ENCODE data around the gene FMNL3.

The FMNL3 gene

GRCh38 chr12:49648712-49649003 is 58.5 kb downstream of the FMNL3 start:
- no peak overlapping the region for H3K4me3 ChIP-seq (ENCODE audit: low read length)
- no peak for DNase-seq (ENCODE audit: low read depth)
- TF ChIP-seq, protein P1, sequence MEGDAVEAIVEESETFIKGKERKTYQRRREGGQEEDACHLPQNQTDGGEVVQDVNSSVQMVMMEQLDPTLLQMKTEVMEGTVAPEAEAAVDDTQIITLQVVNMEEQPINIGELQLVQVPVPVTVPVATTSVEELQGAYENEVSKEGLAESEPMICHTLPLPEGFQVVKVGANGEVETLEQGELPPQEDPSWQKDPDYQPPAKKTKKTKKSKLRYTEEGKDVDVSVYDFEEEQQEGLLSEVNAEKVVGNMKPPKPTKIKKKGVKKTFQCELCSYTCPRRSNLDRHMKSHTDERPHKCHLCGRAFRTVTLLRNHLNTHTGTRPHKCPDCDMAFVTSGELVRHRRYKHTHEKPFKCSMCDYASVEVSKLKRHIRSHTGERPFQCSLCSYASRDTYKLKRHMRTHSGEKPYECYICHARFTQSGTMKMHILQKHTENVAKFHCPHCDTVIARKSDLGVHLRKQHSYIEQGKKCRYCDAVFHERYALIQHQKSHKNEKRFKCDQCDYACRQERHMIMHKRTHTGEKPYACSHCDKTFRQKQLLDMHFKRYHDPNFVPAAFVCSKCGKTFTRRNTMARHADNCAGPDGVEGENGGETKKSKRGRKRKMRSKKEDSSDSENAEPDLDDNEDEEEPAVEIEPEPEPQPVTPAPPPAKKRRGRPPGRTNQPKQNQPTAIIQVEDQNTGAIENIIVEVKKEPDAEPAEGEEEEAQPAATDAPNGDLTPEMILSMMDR (conservative IDR thresholded peaks at IDR 0.05; ENCODE audit: low read depth, low read length), result no peak

DNA sequence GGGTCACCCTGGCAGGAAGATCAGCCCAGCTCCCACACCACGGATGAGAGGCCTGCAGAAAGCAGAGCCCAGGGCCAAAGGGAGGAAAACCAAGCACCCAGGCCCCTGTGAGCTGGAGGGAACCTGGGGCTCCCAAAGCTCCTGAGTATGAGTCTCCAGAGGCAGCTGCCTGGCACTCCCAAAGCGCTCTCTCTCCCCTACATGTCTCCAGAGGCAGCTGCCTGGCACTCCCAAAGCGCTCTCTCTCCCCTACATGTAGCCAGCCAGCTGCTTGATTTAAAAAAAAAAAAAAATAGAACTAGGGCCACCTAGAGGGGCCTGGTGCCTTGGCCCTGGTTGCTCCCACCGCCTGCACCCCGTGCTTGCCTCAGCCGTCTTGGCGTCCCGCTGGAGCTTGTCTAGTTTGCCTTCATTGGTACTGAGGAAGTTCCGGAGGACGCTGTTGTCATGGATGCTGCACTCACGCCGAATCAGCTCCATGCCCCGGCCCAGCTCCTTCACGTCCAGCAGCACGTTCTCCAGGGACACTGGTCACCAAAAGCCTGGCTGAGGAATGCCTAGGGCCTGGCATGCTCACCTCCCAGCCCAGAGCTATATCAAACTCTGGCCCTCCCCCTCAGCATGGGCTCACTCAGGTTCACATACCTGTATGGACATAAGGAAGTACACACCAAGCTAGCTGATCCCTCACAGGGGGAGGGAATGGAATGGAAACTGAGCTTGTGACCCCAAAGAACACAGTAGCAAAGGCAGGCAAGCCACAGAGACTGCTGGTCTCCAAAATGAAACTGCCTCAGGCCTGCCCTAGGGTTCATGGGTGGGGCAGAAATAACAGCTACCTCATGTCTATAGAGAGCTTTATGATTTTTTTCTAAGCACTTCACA is 59.1 kb downstream of the FMNL3 start:
- H3K4me3 ChIP-seq (ENCODE audit: low read length), result no peak overlapping the region
- no peak for DNase-seq (ENCODE audit: low read depth)
- TF ChIP-seq, protein P1 (conservative IDR thresholded peaks at IDR 0.05; ENCODE audit: low read depth, low read length), result no peak

GRCh38 chr12:49646871-49647654 is 60.1 kb downstream of the FMNL3 start:
- DNase-seq (ENCODE audit: low read depth), result no peak
- H3K4me3 ChIP-seq (ENCODE audit: low read length), result no peak overlapping the region
- TF ChIP-seq, protein P1 (conservative IDR thresholded peaks at IDR 0.05; ENCODE audit: low read depth, low read length), result no peak

- H3K4me3 ChIP-seq (ENCODE audit: low read length), result no peak overlapping the region
These were observed 60.8 kb downstream of the FMNL3 start for GRCh38 chr12:49646331-49646830.

GRCh38 chr12:49645146-49646039 is 61.8 kb downstream of the FMNL3 start:
- TF ChIP-seq, protein P1 (conservative IDR thresholded peaks at IDR 0.05; ENCODE audit: low read depth, low read length), result no peak
- DNase-seq (ENCODE audit: low read depth), result no peak
- H3K4me3 ChIP-seq (ENCODE audit: low read length), result no peak overlapping the region

More at GRCh38 chr12:49646331-49646830, 60.8 kb downstream of the FMNL3 start:
- TF ChIP-seq, protein P1 (conservative IDR thresholded peaks at IDR 0.05; ENCODE audit: low read depth, low read length), result no peak
- DNase-seq (ENCODE audit: low read depth), result no peak

DNA sequence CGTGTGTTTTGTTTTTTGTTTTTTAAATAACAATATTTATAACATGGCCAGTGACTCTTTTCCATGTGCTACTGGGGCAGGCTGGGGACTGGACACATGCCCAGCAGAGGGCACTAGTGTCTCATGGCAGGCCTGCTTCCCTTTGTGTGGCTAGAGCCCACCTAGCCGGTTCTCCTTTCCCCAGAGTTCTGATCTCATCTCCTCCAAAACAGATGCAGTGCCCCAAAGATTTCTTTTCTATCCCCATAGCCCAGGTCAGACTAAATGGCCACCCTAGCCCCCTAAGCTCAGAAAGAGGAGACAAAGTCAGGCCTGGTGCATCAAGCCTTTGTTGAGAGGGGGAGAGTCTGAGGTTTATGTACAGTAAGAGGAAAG is 62.6 kb downstream of the FMNL3 start:
- DNase-seq (ENCODE audit: low read depth), result no peak
- no peak overlapping the region for H3K4me3 ChIP-seq (ENCODE audit: low read length)
- TF ChIP-seq, protein P1 (conservative IDR thresholded peaks at IDR 0.05; ENCODE audit: low read depth, low read length), result peak; percentile 97
